NT2/D1 (cell line): ENCODE data around the gene BCL2.

Experiments used
- DNase-seq: peaks from one replicate; pipeline ENCODE4 v3.0.0-alpha.2; 2011; ENCODE audit warnings: low read depth, low spot score
- H3K27me3 ChIP-seq: 2 replicates; pipeline ENCODE4 v1.6.0; 2011; ENCODE audit warnings: mild to moderate bottlenecking; ENCODE audit not compliant: insufficient read length, insufficient read depth
- H3K36me3 ChIP-seq: 2 replicates; pipeline ENCODE4 v1.6.1; 2011; ENCODE audit warnings: mild to moderate bottlenecking, low read length, mixed read lengths; ENCODE audit not compliant: insufficient read depth, insufficient read length
- H3K4me1 ChIP-seq: 2 replicates; pipeline ENCODE4 v1.5.1; 2011; ENCODE audit not compliant: insufficient read depth, insufficient read length
- H3K4me3 ChIP-seq: 2 replicates; pipeline ENCODE4 v1.5.1; 2011; ENCODE audit warnings: low read depth; ENCODE audit not compliant: insufficient read length
- H3K9ac ChIP-seq: 2 replicates; pipeline ENCODE4 v1.6.0; 2011; ENCODE audit warnings: low read depth; ENCODE audit not compliant: insufficient read length
- H3K9me3 ChIP-seq: 2 replicates; pipeline ENCODE4 v1.5.1; 2011; ENCODE audit warnings: mild to moderate bottlenecking, low read length; ENCODE audit not compliant: insufficient read depth
- SUZ12 ChIP-seq: IDR thresholded peaks from 2 replicates; pipeline ENCODE4 v1.6.1; 2011; ENCODE audit not compliant: insufficient read length, insufficient read depth; ENCODE audit errors: extremely low read depth
- YY1 ChIP-seq: IDR thresholded peaks from 2 replicates; pipeline ENCODE4 v1.6.1; 2011; ENCODE audit not compliant: insufficient read length, insufficient read depth
- ZNF274 ChIP-seq: IDR thresholded peaks from 2 replicates; pipeline ENCODE4 v1.6.1; 2011; ENCODE audit warnings: mild to moderate bottlenecking, low read depth, low read length

Gene BCL2

GRCh38 chr18:63356272-63356896 lies 36.8 kb upstream of the BCL2 start:
- no peaks in the 10 kb centered on the region for H3K4me1 ChIP-seq
- no peak overlapping the region for H3K9ac ChIP-seq
- no peaks in the 10 kb centered on the region for H3K27me3 ChIP-seq
- peaks cover 32% of the 10 kb centered on the region for H3K36me3 ChIP-seq
- no peak for TF ChIP-seq YY1
- TF ChIP-seq SUZ12: no peak
- TF ChIP-seq ZNF274: no peak
- no peaks in the 10 kb centered on the region for H3K9me3 ChIP-seq
- no peak for DNase-seq
- no peak overlapping the region for H3K4me3 ChIP-seq

GRCh38 chr18:63350230-63350629 lies 30.7 kb upstream of the BCL2 start:
- no peak overlapping the region for H3K4me3 ChIP-seq
- no peaks in the 10 kb centered on the region for H3K27me3 ChIP-seq
- H3K36me3 ChIP-seq: peaks cover 57% of the 10 kb centered on the region
- DNase-seq: no peak
- no peaks in the 10 kb centered on the region for H3K9me3 ChIP-seq
- no peak overlapping the region for H3K9ac ChIP-seq
- H3K4me1 ChIP-seq: no peaks in the 10 kb centered on the region
- TF ChIP-seq SUZ12 (no peak), YY1 (no peak), ZNF274 (no peak)

- Histone ChIP-seq H3K9me3 (no peaks in the 10 kb centered on the region), H3K27me3 (no peaks in the 10 kb centered on the region), H3K9ac (no peak overlapping the region), H3K4me1 (no peaks in the 10 kb centered on the region), H3K36me3 (peaks cover 53% of the 10 kb centered on the region), H3K4me3 (no peak overlapping the region)
- no peak for TF ChIP-seq SUZ12
- no peak for TF ChIP-seq ZNF274
- TF ChIP-seq YY1: no peak
- no peak for DNase-seq
Observed at GRCh38 chr18:63348508-63349136, 29.1 kb upstream of the BCL2 start.

GRCh38 chr18:63346480-63347183 lies 27.1 kb upstream of the BCL2 start:
- H3K36me3 ChIP-seq: peaks cover 51% of the 10 kb centered on the region
- no peaks in the 10 kb centered on the region for H3K9me3 ChIP-seq
- no peak for DNase-seq
- H3K4me1 ChIP-seq: no peaks in the 10 kb centered on the region
- no peak overlapping the region for H3K9ac ChIP-seq
- H3K4me3 ChIP-seq: no peak overlapping the region
- TF ChIP-seq ZNF274: no peak
- no peak for TF ChIP-seq SUZ12
- TF ChIP-seq YY1: no peak
- no peaks in the 10 kb centered on the region for H3K27me3 ChIP-seq

GRCh38 chr18:63346031-63346430 lies 26.5 kb upstream of the BCL2 start:
- no peak for TF ChIP-seq ZNF274
- no peak for TF ChIP-seq SUZ12
- H3K4me1 ChIP-seq: no peaks in the 10 kb centered on the region
- H3K4me3 ChIP-seq: no peak overlapping the region
- DNase-seq: no peak
- no peaks in the 10 kb centered on the region for H3K9me3 ChIP-seq
- H3K27me3 ChIP-seq: no peaks in the 10 kb centered on the region
- H3K36me3 ChIP-seq: peaks cover 45% of the 10 kb centered on the region
- H3K9ac ChIP-seq: no peak overlapping the region

GRCh38 chr18:63344918-63345317 lies 25.3 kb upstream of the BCL2 start:
- Histone ChIP-seq H3K36me3 (peaks cover 42% of the 10 kb centered on the region), H3K9ac (no peak overlapping the region), H3K9me3 (no peaks in the 10 kb centered on the region), H3K4me3 (no peak overlapping the region), H3K27me3 (no peaks in the 10 kb centered on the region), H3K4me1 (no peaks in the 10 kb centered on the region)
- no peak for DNase-seq
- TF ChIP-seq YY1 (no peak), SUZ12 (no peak), ZNF274 (no peak)

GRCh38 chr18:63344263-63344662 lies 24.7 kb upstream of the BCL2 start:
- Histone ChIP-seq H3K36me3 (peaks cover 36% of the 10 kb centered on the region), H3K4me1 (no peaks in the 10 kb centered on the region), H3K27me3 (no peaks in the 10 kb centered on the region), H3K9ac (no peak overlapping the region), H3K9me3 (no peaks in the 10 kb centered on the region), H3K4me3 (no peak overlapping the region)
- no peak for DNase-seq
- TF ChIP-seq YY1 (no peak), ZNF274 (no peak), SUZ12 (no peak)
